SU-DHL-6 (cell line): ENCODE data around the gene ACKR1.

Source experiments
- H2AFZ ChIP-seq: fragments of 200-600 bp; sonication (generic); 2 replicates; pipeline ENCODE4 v1.6.1; 2014; ENCODE audit warnings: low read depth, mild to moderate bottlenecking, moderate library complexity, mixed read lengths, antibody characterized with exemption, low read length; ENCODE audit not compliant: severe bottlenecking
- H3F3A ChIP-seq: fragments of 200-600 bp; shearing (Covaris generic); 2 replicates; pipeline ENCODE4 v1.6.0; 2016; ENCODE audit warnings: antibody characterized with exemption, mild to moderate bottlenecking; ENCODE audit not compliant: insufficient read depth
- H3K27ac ChIP-seq: fragments of 200-600 bp; sonication (generic); 2 replicates; pipeline ENCODE4 v1.5.1; 2016; ENCODE audit warnings: low read depth, mild to moderate bottlenecking, low read length, moderate library complexity, mixed read lengths
- H3K27me3 ChIP-seq: fragments of 200-600 bp; sonication (generic), shearing (Covaris generic); 2 replicates; pipeline ENCODE4 v1.6.0; 2014; ENCODE audit warnings: mild to moderate bottlenecking, low read length
- H3K36me3 ChIP-seq: fragments of 200-600 bp; sonication (generic); 2 replicates; pipeline ENCODE4 v1.6.1; 2014; ENCODE audit warnings: mild to moderate bottlenecking, low read length, mixed read lengths
- H3K4me2 ChIP-seq: fragments of 300-600, 200-600 bp; shearing (Covaris generic), sonication (generic); 2 replicates; pipeline ENCODE4 v1.6.0; 2014; ENCODE audit warnings: low read length, low read depth, mild to moderate bottlenecking; ENCODE audit not compliant: poor library complexity, severe bottlenecking
- H3K4me3 ChIP-seq: fragments of 200-600 bp; sonication (generic); 2 replicates; pipeline ENCODE4 v1.5.1; 2014; ENCODE audit warnings: antibody characterized with exemption, low read length, mild to moderate bottlenecking, mixed read lengths; ENCODE audit not compliant: insufficient read depth, poor library complexity, severe bottlenecking
- H3K79me2 ChIP-seq: fragments of 200-600 bp; sonication (generic); 2 replicates; pipeline ENCODE4 v1.6.1; 2014; ENCODE audit warnings: mild to moderate bottlenecking, low read length, moderate library complexity; ENCODE audit not compliant: insufficient read depth
- H3K9ac ChIP-seq: fragments of 200-600 bp; sonication (generic); 2 replicates; pipeline ENCODE4 v1.7.0; 2014; ENCODE audit warnings: mild to moderate bottlenecking, low read length
- H3K9me2 ChIP-seq: fragments of 200-600 bp; sonication (generic); replicated peaks from 2 replicates; pipeline ENCODE4 v1.6.1; 2014; ENCODE audit warnings: low read length; ENCODE audit not compliant: insufficient read depth
- H3K9me3 ChIP-seq: fragments of 200-600 bp; sonication (generic); 2 replicates; pipeline ENCODE4 v1.6.1; 2014; ENCODE audit warnings: low read length, mixed read lengths; ENCODE audit not compliant: insufficient read depth
- H4K20me1 ChIP-seq: fragments of 200-600 bp; sonication (generic); 2 replicates; pipeline ENCODE4 v1.6.1; 2014; ENCODE audit warnings: low read depth, mild to moderate bottlenecking, antibody characterized with exemption, low read length, moderate library complexity, mixed read lengths
- CTCF ChIP-seq: fragments of 200-600 bp; sonication (generic); IDR thresholded peaks from one replicate; pipeline ENCODE4 v1.5.1; 2017; ENCODE audit warnings: antibody characterized with exemption, mild to moderate bottlenecking, low read length, moderate library complexity; ENCODE audit not compliant: insufficient read depth, poor library complexity, severe bottlenecking
- EZH2phosphoT487 ChIP-seq: fragments of 200-600 bp; sonication (generic), shearing (Covaris generic); conservative IDR thresholded peaks from 2 replicates; pipeline ENCODE4 v1.6.1; 2018; ENCODE audit warnings: mild to moderate bottlenecking, antibody characterized with exemption, low read length, moderate library complexity, mixed read lengths

Gene ACKR1

GRCh38 chr1:159196543-159196942 lies 8.1 kb upstream of the ACKR1 start:
- Histone ChIP-seq H3K27ac (no peak overlapping the region), H3K9me3 (no peaks in the 10 kb centered on the region), H3K79me2 (no peaks in the 10 kb centered on the region), H3K4me2 (no peak overlapping the region), H3K27me3 (no peaks in the 10 kb centered on the region), H3K9me2 (no peaks in the 10 kb centered on the region), H3K9ac (no peak overlapping the region), H3K36me3 (no peaks in the 10 kb centered on the region), H4K20me1 (no peaks in the 10 kb centered on the region), H3K4me3 (no peak overlapping the region), H3F3A (no peaks in the 10 kb centered on the region), H2AFZ (no peak overlapping the region)
- TF ChIP-seq EZH2phosphoT487 (no peak), CTCF (no peak)

GRCh38 chr1:159197561-159198557 lies 6.8 kb upstream of the ACKR1 start:
- TF ChIP-seq CTCF (peak; percentile 64), EZH2phosphoT487 (no peak)
- no peak overlapping the region for H3K4me2 ChIP-seq
- H3K27me3 ChIP-seq, result no peaks in the 10 kb centered on the region
- no peaks in the 10 kb centered on the region for H3K79me2 ChIP-seq
- no peaks in the 10 kb centered on the region for H3K36me3 ChIP-seq
- no peak overlapping the region for H3K9ac ChIP-seq
- H3F3A ChIP-seq, result no peaks in the 10 kb centered on the region
- no peaks in the 10 kb centered on the region for H3K9me2 ChIP-seq
- H3K9me3 ChIP-seq, result no peaks in the 10 kb centered on the region
- no peaks in the 10 kb centered on the region for H4K20me1 ChIP-seq
- H3K27ac ChIP-seq, result no peak overlapping the region
- H2AFZ ChIP-seq, result no peak overlapping the region
- no peak overlapping the region for H3K4me3 ChIP-seq

DNA sequence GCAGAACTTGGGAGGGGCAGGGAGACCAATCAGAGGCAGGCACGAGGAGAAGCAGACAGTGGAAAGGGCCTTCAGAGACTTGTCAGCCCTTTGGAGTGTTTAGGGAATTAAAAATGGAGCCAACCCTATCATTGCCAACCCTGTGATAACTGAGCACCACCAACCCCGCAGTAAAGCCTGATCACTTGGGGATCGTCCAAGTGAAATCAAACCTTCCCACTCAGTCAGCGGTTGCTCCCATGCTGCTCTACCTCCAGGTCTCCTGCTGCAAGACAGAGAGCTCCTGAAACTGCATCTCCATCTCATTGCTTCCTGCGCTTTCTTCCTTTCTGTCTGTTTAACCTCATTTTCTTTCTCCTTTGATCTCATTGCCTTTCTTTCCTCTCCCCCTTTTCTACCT lies 4.8 kb upstream of the ACKR1 start:
- Histone ChIP-seq H3K9me2 (no peaks in the 10 kb centered on the region), H3K27ac (no peak overlapping the region), H3K9me3 (no peaks in the 10 kb centered on the region), H3K9ac (no peak overlapping the region), H3K79me2 (no peaks in the 10 kb centered on the region), H3F3A (no peaks in the 10 kb centered on the region), H3K36me3 (no peaks in the 10 kb centered on the region), H3K4me3 (no peak overlapping the region), H3K27me3 (no peaks in the 10 kb centered on the region), H4K20me1 (no peaks in the 10 kb centered on the region), H3K4me2 (no peak overlapping the region), H2AFZ (no peak overlapping the region)
- TF ChIP-seq EZH2phosphoT487 (no peak), CTCF (no peak)
